Measurements from ENCODE around the gene ZBTB2.

Gene ZBTB2

GRCh38 chr6:151428093-151428735 lies 36.9 kb upstream of the ZBTB2 start:
- DNase-seq (ENCODE audit: low read depth, low spot score): no peak
- Histone ChIP-seq H3K27me3 (ENCODE audit: control insufficient read depth, insufficient read depth, low read length) (no peaks in the 10 kb centered on the region), H3K36me3 (ENCODE audit: control insufficient read depth, insufficient read depth, low read length) (peaks cover 15% of the 10 kb centered on the region; the same call in 1 of the 2 replicates), H3K27ac (ENCODE audit: low read length) (no peak overlapping the region), H3K9me3 (ENCODE audit: control insufficient read depth, insufficient read depth, low read length) (no peaks in the 10 kb centered on the region), H3K4me1 (ENCODE audit: control insufficient read depth, insufficient read depth, low read length) (no peaks in the 10 kb centered on the region), H3K4me3 (ENCODE audit: low read length) (no peak overlapping the region)
- WGBS (ENCODE audit: insufficient coverage, insufficient read length): no CpG with 5 or more reads among the region's 4 CpGs

- Histone ChIP-seq H3K36me3 (ENCODE audit: control insufficient read depth, insufficient read depth, low read length) (peaks cover 4% of the 10 kb centered on the region; the same call in 1 of the 2 replicates), H3K9me3 (ENCODE audit: control insufficient read depth, insufficient read depth, low read length) (no peaks in the 10 kb centered on the region), H3K27ac (ENCODE audit: low read length) (no peak overlapping the region), H3K4me3 (ENCODE audit: low read length) (no peak overlapping the region), H3K27me3 (ENCODE audit: control insufficient read depth, insufficient read depth, low read length) (no peaks in the 10 kb centered on the region), H3K4me1 (ENCODE audit: control insufficient read depth, insufficient read depth, low read length) (no peaks in the 10 kb centered on the region)
- DNase-seq (ENCODE audit: low read depth, low spot score): no peak
- no CpG with 5 or more reads among the region's 4 CpGs for WGBS (ENCODE audit: insufficient coverage, insufficient read length)
Measured at GRCh38 chr6:151425561-151425960, 34.2 kb upstream of the ZBTB2 start.

- no peak for DNase-seq (ENCODE audit: low read depth, low spot score)
- no peak overlapping the region for H3K4me3 ChIP-seq (ENCODE audit: low read length)
- H3K27ac ChIP-seq (ENCODE audit: low read length): no peak overlapping the region
- WGBS (ENCODE audit: insufficient coverage, insufficient read length): no CpG with 5 or more reads among the region's 4 CpGs
- no peaks in the 10 kb centered on the region; the same call in 1 of the 2 replicates for H3K36me3 ChIP-seq (ENCODE audit: control insufficient read depth, insufficient read depth, low read length)
- H3K4me1 ChIP-seq (ENCODE audit: control insufficient read depth, insufficient read depth, low read length): no peaks in the 10 kb centered on the region
- H3K9me3 ChIP-seq (ENCODE audit: control insufficient read depth, insufficient read depth, low read length): no peaks in the 10 kb centered on the region
- no peaks in the 10 kb centered on the region for H3K27me3 ChIP-seq (ENCODE audit: control insufficient read depth, insufficient read depth, low read length)
Measured at GRCh38 chr6:151422981-151423380, 31.6 kb upstream of the ZBTB2 start.

- Histone ChIP-seq H3K36me3 (ENCODE audit: control insufficient read depth, insufficient read depth, low read length) (peaks cover 8% of the 10 kb centered on the region; the same call in 1 of the 2 replicates), H3K9me3 (ENCODE audit: control insufficient read depth, insufficient read depth, low read length) (no peaks in the 10 kb centered on the region), H3K27ac (ENCODE audit: low read length) (no peak overlapping the region), H3K27me3 (ENCODE audit: control insufficient read depth, insufficient read depth, low read length) (no peaks in the 10 kb centered on the region), H3K4me1 (ENCODE audit: control insufficient read depth, insufficient read depth, low read length) (no peaks in the 10 kb centered on the region), H3K4me3 (ENCODE audit: low read length) (no peak overlapping the region)
- no peak for DNase-seq (ENCODE audit: low read depth, low spot score)
- no CpG with 5 or more reads among the region's 1 CpG for WGBS (ENCODE audit: insufficient coverage, insufficient read length)
Measured at GRCh38 chr6:151417477-151417876, 26.1 kb upstream of the ZBTB2 start.

- no peaks in the 10 kb centered on the region for H3K9me3 ChIP-seq (ENCODE audit: control insufficient read depth, insufficient read depth, low read length)
- no peaks in the 10 kb centered on the region for H3K4me1 ChIP-seq (ENCODE audit: control insufficient read depth, insufficient read depth, low read length)
- DNase-seq (ENCODE audit: low read depth, low spot score): no peak
- H3K4me3 ChIP-seq (ENCODE audit: low read length): no peak overlapping the region
- peaks cover 13% of the 10 kb centered on the region; the same call in 1 of the 2 replicates for H3K36me3 ChIP-seq (ENCODE audit: control insufficient read depth, insufficient read depth, low read length)
- H3K27ac ChIP-seq (ENCODE audit: low read length): no peak overlapping the region
- H3K27me3 ChIP-seq (ENCODE audit: control insufficient read depth, insufficient read depth, low read length): no peaks in the 10 kb centered on the region
- 100% methylated on average over 1 of the region's 3 CpGs for WGBS (ENCODE audit: insufficient coverage, insufficient read length)
Measured at GRCh38 chr6:151414641-151415260, 23.4 kb upstream of the ZBTB2 start.

- no CpG with 5 or more reads among the region's 8 CpGs for WGBS (ENCODE audit: insufficient coverage, insufficient read length)
- DNase-seq (ENCODE audit: low read depth, low spot score): no peak
- H3K4me3 ChIP-seq (ENCODE audit: low read length): no peak overlapping the region
- H3K9me3 ChIP-seq (ENCODE audit: control insufficient read depth, insufficient read depth, low read length): no peaks in the 10 kb centered on the region
- H3K4me1 ChIP-seq (ENCODE audit: control insufficient read depth, insufficient read depth, low read length): no peaks in the 10 kb centered on the region
- no peaks in the 10 kb centered on the region for H3K27me3 ChIP-seq (ENCODE audit: control insufficient read depth, insufficient read depth, low read length)
- H3K27ac ChIP-seq (ENCODE audit: low read length): no peak overlapping the region
- peaks cover 13% of the 10 kb centered on the region; the same call in 1 of the 2 replicates for H3K36me3 ChIP-seq (ENCODE audit: control insufficient read depth, insufficient read depth, low read length)
Measured at GRCh38 chr6:151413372-151414145, 22.2 kb upstream of the ZBTB2 start.

- peaks cover 13% of the 10 kb centered on the region; the same call in 1 of the 2 replicates for H3K36me3 ChIP-seq (ENCODE audit: control insufficient read depth, insufficient read depth, low read length)
Measured at GRCh38 chr6:151412909-151413308, 21.6 kb upstream of the ZBTB2 start.

GRCh38 chr6:151409679-151410078 lies 18.3 kb upstream of the ZBTB2 start:
- Histone ChIP-seq H3K36me3 (ENCODE audit: control insufficient read depth, insufficient read depth, low read length) (peaks cover 13% of the 10 kb centered on the region; the same call in 1 of the 2 replicates), H3K9me3 (ENCODE audit: control insufficient read depth, insufficient read depth, low read length) (no peaks in the 10 kb centered on the region), H3K27ac (ENCODE audit: low read length) (no peak overlapping the region), H3K4me3 (ENCODE audit: low read length) (no peak overlapping the region), H3K4me1 (ENCODE audit: control insufficient read depth, insufficient read depth, low read length) (no peaks in the 10 kb centered on the region), H3K27me3 (ENCODE audit: control insufficient read depth, insufficient read depth, low read length) (no peaks in the 10 kb centered on the region)
- no peak for DNase-seq (ENCODE audit: low read depth, low spot score)
- no CpG with 5 or more reads among the region's 7 CpGs for WGBS (ENCODE audit: insufficient coverage, insufficient read length)

More at GRCh38 chr6:151412909-151413308, 21.6 kb upstream of the ZBTB2 start:
- DNase-seq (ENCODE audit: low read depth, low spot score): no peak
- Histone ChIP-seq H3K27ac (ENCODE audit: low read length) (no peak overlapping the region), H3K9me3 (ENCODE audit: control insufficient read depth, insufficient read depth, low read length) (no peaks in the 10 kb centered on the region), H3K4me1 (ENCODE audit: control insufficient read depth, insufficient read depth, low read length) (no peaks in the 10 kb centered on the region), H3K27me3 (ENCODE audit: control insufficient read depth, insufficient read depth, low read length) (no peaks in the 10 kb centered on the region), H3K4me3 (ENCODE audit: low read length) (no peak overlapping the region)
- no CpG with 5 or more reads among the region's 3 CpGs for WGBS (ENCODE audit: insufficient coverage, insufficient read length)

- Histone ChIP-seq H3K27ac (ENCODE audit: low read length) (no peak overlapping the region), H3K4me1 (ENCODE audit: control insufficient read depth, insufficient read depth, low read length) (no peaks in the 10 kb centered on the region), H3K9me3 (ENCODE audit: control insufficient read depth, insufficient read depth, low read length) (no peaks in the 10 kb centered on the region), H3K27me3 (ENCODE audit: control insufficient read depth, insufficient read depth, low read length) (no peaks in the 10 kb centered on the region), H3K36me3 (ENCODE audit: control insufficient read depth, insufficient read depth, low read length) (peaks cover 13% of the 10 kb centered on the region; the same call in 1 of the 2 replicates), H3K4me3 (ENCODE audit: low read length) (no peak overlapping the region)
- DNase-seq (ENCODE audit: low read depth, low spot score): no peak
- WGBS (ENCODE audit: insufficient coverage, insufficient read length): no CpG with 5 or more reads among the region's 2 CpGs
Measured at GRCh38 chr6:151409260-151409659, 17.9 kb upstream of the ZBTB2 start.

GRCh38 chr6:151408858-151409257 lies 17.5 kb upstream of the ZBTB2 start:
- no peaks in the 10 kb centered on the region for H3K27me3 ChIP-seq (ENCODE audit: control insufficient read depth, insufficient read depth, low read length)
- no CpG with 5 or more reads among the region's 2 CpGs for WGBS (ENCODE audit: insufficient coverage, insufficient read length)
- no peak overlapping the region for H3K4me3 ChIP-seq (ENCODE audit: low read length)
- no peaks in the 10 kb centered on the region for H3K4me1 ChIP-seq (ENCODE audit: control insufficient read depth, insufficient read depth, low read length)
- H3K9me3 ChIP-seq (ENCODE audit: control insufficient read depth, insufficient read depth, low read length): no peaks in the 10 kb centered on the region
- peaks cover 13% of the 10 kb centered on the region; the same call in 1 of the 2 replicates for H3K36me3 ChIP-seq (ENCODE audit: control insufficient read depth, insufficient read depth, low read length)
- H3K27ac ChIP-seq (ENCODE audit: low read length): no peak overlapping the region
- DNase-seq (ENCODE audit: low read depth, low spot score): no peak

All from iPS DF 6.9 (cell line).